ENCODE measurements around the gene SNX22.

Gene SNX22

GRCh38 chr15:64151727-64152506 is at the start of gene SNX22 (continued):
- no peak for TF ChIP-seq ZNF639 (tag by site-specific recombination; IDR thresholded peaks at IDR 0.05)
- TF ChIP-seq RBAK (tag by site-specific recombination; IDR thresholded peaks at IDR 0.05) = no peak
- TF ChIP-seq ZNF292 (tag by site-specific recombination; IDR thresholded peaks at IDR 0.05; ENCODE audit: borderline replicate concordance, low read depth) = no peak
- no peak for TF ChIP-seq KLF7 (tag by site-specific recombination; IDR thresholded peaks at IDR 0.05; ENCODE audit: borderline replicate concordance)
- TF ChIP-seq SP3 (tag by site-specific recombination; IDR thresholded peaks at IDR 0.05) = no peak; the same call in 1 of the 2 replicates
- no peak for TF ChIP-seq HOXA7 (CRISPR knock-in tag; IDR thresholded peaks at IDR 0.05; ENCODE audit: borderline replicate concordance)
- TF ChIP-seq ZNF362 (tag by site-specific recombination; IDR thresholded peaks at IDR 0.05) = no peak
- TF ChIP-seq PRDM4 (tag by site-specific recombination; IDR thresholded peaks at IDR 0.05) = no peak
- TF ChIP-seq ZNF184 (tag by site-specific recombination; IDR thresholded peaks at IDR 0.05) = no peak
- no peak for TF ChIP-seq ZNF514 (tag by site-specific recombination; IDR thresholded peaks at IDR 0.05)
- no peak for TF ChIP-seq ZNF214 (tag by site-specific recombination; IDR thresholded peaks at IDR 0.05; ENCODE audit: borderline replicate concordance)
- no peak for TF ChIP-seq OSR2 (tag by site-specific recombination; IDR thresholded peaks at IDR 0.05)
- no peak; the same call in 1 of the 2 replicates for TF ChIP-seq OVOL3 (tag by site-specific recombination; IDR thresholded peaks at IDR 0.05)
- TF ChIP-seq ZBTB8A (tag by site-specific recombination; IDR thresholded peaks at IDR 0.05) = 0 out of 2 replicates have a peak, but pooled peaks have one; percentile 22
- TF ChIP-seq ZNF112 (tag by site-specific recombination; IDR thresholded peaks at IDR 0.05) = no peak
- TF ChIP-seq ZNF488 (tag by site-specific recombination; IDR thresholded peaks at IDR 0.05) = no peak
- no peak for TF ChIP-seq REPIN1 (tag by site-specific recombination; IDR thresholded peaks at IDR 0.05; ENCODE audit: low read depth)
- TF ChIP-seq REST (tag by site-specific recombination; IDR thresholded peaks at IDR 0.05) = peak; percentile 32; the same call in 1 of the 2 replicates
- TF ChIP-seq ZNF664 (tag by site-specific recombination; IDR thresholded peaks at IDR 0.05) = no peak
- no peak for TF ChIP-seq ZNF174 (tag by site-specific recombination; IDR thresholded peaks at IDR 0.05)
- no peak for TF ChIP-seq ZNF747 (tag by site-specific recombination; IDR thresholded peaks at IDR 0.05)
- peak; percentile 17; the same call in 1 of the 2 replicates for TF ChIP-seq SP7 (tag by site-specific recombination; IDR thresholded peaks at IDR 0.05)
- no peak for TF ChIP-seq HOXD13 (CRISPR knock-in tag; IDR thresholded peaks at IDR 0.05; ENCODE audit: borderline replicate concordance)
- TF ChIP-seq ZNF2 (tag by site-specific recombination; IDR thresholded peaks at IDR 0.05) = no peak
